ENCODE results near the gene SPATA9.

DNA sequence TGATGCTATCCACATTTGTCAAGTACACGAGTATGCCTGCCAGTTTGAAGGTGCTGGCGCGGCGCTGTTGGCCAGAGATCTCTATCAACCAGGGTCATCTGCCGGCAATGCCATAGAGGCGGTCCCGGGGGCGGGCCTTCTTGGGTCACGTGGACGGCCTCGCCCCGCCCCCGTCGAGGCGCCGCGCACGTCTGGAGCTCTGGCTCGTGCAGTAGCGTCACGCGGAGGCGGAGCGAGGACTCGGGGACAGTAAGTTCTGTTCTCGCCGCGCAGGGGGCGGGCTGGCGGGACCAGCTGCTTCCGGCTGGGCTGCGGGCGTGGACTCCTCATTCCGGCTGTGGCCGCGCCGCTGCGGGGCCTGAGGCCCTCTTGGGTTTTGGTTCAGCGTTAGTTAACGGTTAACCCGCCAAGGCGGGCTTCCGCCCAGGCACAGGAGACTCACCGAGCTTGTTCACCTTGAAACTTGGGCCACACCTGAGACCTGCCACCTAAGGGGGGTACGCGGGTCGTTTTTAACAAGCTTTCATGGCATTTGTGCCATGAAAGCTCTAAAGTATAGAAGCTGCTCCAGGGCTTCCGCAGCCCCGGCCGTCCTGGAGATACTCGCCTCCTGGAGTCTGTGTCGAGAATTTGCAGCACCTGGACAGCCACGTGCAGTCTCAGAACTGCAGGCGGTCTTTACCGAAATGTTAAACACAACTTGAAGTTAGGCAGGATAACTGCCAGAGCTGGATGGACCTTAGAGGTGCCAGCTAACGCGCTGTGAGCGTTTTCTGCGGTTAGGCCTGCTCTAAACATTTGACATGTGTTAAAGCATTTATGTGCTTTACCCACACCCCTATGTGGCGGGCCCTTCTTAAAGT lies 36.0 kb downstream of the SPATA9 start, which contains the start of gene RFESD:
- TF ChIP-seq POLR2AphosphoS5 (IDR thresholded peaks at IDR 0.05; ENCODE audit: borderline replicate concordance, low read depth, low read length) (peak; percentile 76), EZH2 (IDR thresholded peaks at IDR 0.05) (no peak), FOXP2 (optimal IDR thresholded peaks at IDR 0.05; ENCODE audit: control extremely low read depth, extremely low read length, insufficient read depth) (no peak)

Measured in SK-N-MC (cell line).